Ascending aorta (tissue), 2 donors: ENCODE measurements around the gene SPON1. TPM values are rescaled to one million over a fixed set of nuclear protein-coding genes. Genes with fewer than 3 reads are reported as not detected.

Experiments
- DNase-seq, 2 donors: peaks; one replicate each; pipeline ENCODE4 v3.0.0-alpha.2; 2019; ENCODE audit warnings: low spot score in 2 of 2
- H3K27ac ChIP-seq, 2 donors: fragments of 200-600 bp; sonication (generic); one replicate each; pipeline ENCODE4 v1.5.1; 2016 to 2017; ENCODE audit warnings: mild to moderate bottlenecking in 1 of 2
- H3K27me3 ChIP-seq: fragments of 200-600 bp; sonication (generic); one replicate; pipeline ENCODE4 v1.5.1; 2017
- H3K36me3 ChIP-seq, 2 donors: fragments of 200-600 bp; sonication (generic); one replicate each; pipeline ENCODE4 v1.5.1; 2016
- H3K4me1 ChIP-seq, 2 donors: fragments of 200-600 bp; sonication (generic); one replicate each; pipeline ENCODE4 v1.5.1; 2016 to 2017; ENCODE audit warnings: mild to moderate bottlenecking in 1 of 2
- H3K4me3 ChIP-seq, 2 donors: fragments of 200-600 bp; sonication (generic); one replicate each; pipeline ENCODE4 v1.5.1; 2016 to 2017; ENCODE audit warnings: mild to moderate bottlenecking in 1 of 2
- H3K9me3 ChIP-seq, 2 donors: fragments of 200-600 bp; sonication (generic); one replicate each; pipeline ENCODE4 v1.5.1; 2016
- CTCF ChIP-seq, 3 experiments: fragments of 200-600 bp in 2 of 3; fragments of 450-650 bp in 1 of 3; sonication (generic) in 2 of 3; IDR thresholded peaks; one replicate each; pipeline ENCODE4 v1.5.1; 2016 to 2019; ENCODE audit warnings: antibody characterized with exemption in 3 of 3, mild to moderate bottlenecking in 1 of 3, moderate library complexity in 1 of 3
- intact Hi-C: fragments of 100-400 bp; cut with DNase I; formaldehyde crosslinking; loops from one replicate; pipeline ENCODE4 v1.15.1; 2023
- total RNA-seq: library from RNA; depleted of rRNA; stranded (reverse); fragments of >200 nt; gene quantifications from one replicate; pipeline ENCODE4 v1.1.0, GENCODE V29; 2016

SPON1 gene
- total RNA-seq, 1 donor from 2014 or later = 37.8 TPM

GRCh38 chr11:14203321-14203720 lies 240.8 kb downstream of the SPON1 start:
- Histone ChIP-seq H3K4me3 (no peak overlapping the region), H3K9me3 (no peaks in the 10 kb centered on the region), H3K27ac (no peak overlapping the region), H3K36me3 (no peaks in the 10 kb centered on the region), H3K4me1 (no peaks in the 10 kb centered on the region), H3K27me3 (no peaks in the 10 kb centered on the region)
- DNase-seq = no peak
- intact Hi-C loops = no loop called here
- TF ChIP-seq CTCF (IDR thresholded peaks at IDR 0.05) = no peak

- no peak for TF ChIP-seq CTCF (IDR thresholded peaks at IDR 0.05)
- H3K9me3 ChIP-seq = no peaks in the 10 kb centered on the region
- no peaks in the 10 kb centered on the region for H3K4me1 ChIP-seq
- H3K4me3 ChIP-seq = no peak overlapping the region
- no peaks in the 10 kb centered on the region for H3K36me3 ChIP-seq
- intact Hi-C loops = no loop called here
- H3K27ac ChIP-seq = no peak overlapping the region
- no peak for DNase-seq
- no peaks in the 10 kb centered on the region for H3K27me3 ChIP-seq
These were observed 250.5 kb downstream of the SPON1 start for GRCh38 chr11:14212986-14213385.

GRCh38 chr11:14218728-14219127 lies 256.2 kb downstream of the SPON1 start:
- no peak for TF ChIP-seq CTCF (IDR thresholded peaks at IDR 0.05)
- DNase-seq = no peak
- Histone ChIP-seq H3K36me3 (no peaks in the 10 kb centered on the region), H3K27me3 (no peaks in the 10 kb centered on the region), H3K9me3 (no peaks in the 10 kb centered on the region), H3K4me3 (no peak overlapping the region), H3K27ac (no peak overlapping the region), H3K4me1 (no peaks in the 10 kb centered on the region)
- intact Hi-C loops = no loop called here

GRCh38 chr11:14223636-14224288 lies 261.2 kb downstream of the SPON1 start:
- Histone ChIP-seq H3K9me3 (no peaks in the 10 kb centered on the region), H3K27ac (no peak overlapping the region), H3K27me3 (no peaks in the 10 kb centered on the region), H3K36me3 (no peaks in the 10 kb centered on the region), H3K4me1 (no peaks in the 10 kb centered on the region), H3K4me3 (no peak overlapping the region)
- DNase-seq = no peak
- no peak for TF ChIP-seq CTCF (IDR thresholded peaks at IDR 0.05)
- intact Hi-C loops = no loop called here

- no peak for DNase-seq
- no peak for TF ChIP-seq CTCF (IDR thresholded peaks at IDR 0.05)
- no peaks in the 10 kb centered on the region for H3K4me1 ChIP-seq
- H3K36me3 ChIP-seq = no peaks in the 10 kb centered on the region
- intact Hi-C loops = no loop called here
- no peak overlapping the region for H3K27ac ChIP-seq
- H3K9me3 ChIP-seq = no peaks in the 10 kb centered on the region
- no peaks in the 10 kb centered on the region for H3K27me3 ChIP-seq
- H3K4me3 ChIP-seq = no peak overlapping the region
These were observed 261.9 kb downstream of the SPON1 start for GRCh38 chr11:14224395-14224794.

- no peak for TF ChIP-seq CTCF (IDR thresholded peaks at IDR 0.05)
- H3K36me3 ChIP-seq = no peaks in the 10 kb centered on the region
- intact Hi-C loops = no loop called here
These were observed 263.1 kb downstream of the SPON1 start for GRCh38 chr11:14225666-14226065.

More at GRCh38 chr11:14225666-14226065, 263.1 kb downstream of the SPON1 start:
- Histone ChIP-seq H3K4me3 (no peak overlapping the region), H3K4me1 (no peaks in the 10 kb centered on the region), H3K27me3 (no peaks in the 10 kb centered on the region), H3K27ac (no peak overlapping the region), H3K9me3 (no peaks in the 10 kb centered on the region)
- no peak for DNase-seq
